GM12878 (cell line): ENCODE data around the gene APBA3. TPM values are rescaled to one million over a fixed set of nuclear protein-coding genes. Genes with fewer than 3 reads are reported as not detected.

Source experiments
- CEBPB ChIP-seq, 2 experiments: fragments of 150-350 bp in 1 of 2; IDR thresholded peaks; 2 replicates each; pipeline ENCODE4 v1.6.1; 2012 to 2014; ENCODE audit warnings: low read depth in 2 of 2, low read length in 2 of 2, borderline replicate concordance in 1 of 2, inconsistent platforms in 1 of 2
- CHD2 ChIP-seq: IDR thresholded peaks from 2 replicates; pipeline ENCODE4 v1.6.1; 2011; ENCODE audit warnings: low read depth, low read length, improper control_type of control experiment, borderline replicate concordance
- CTCF ChIP-seq, 3 experiments: IDR thresholded peaks in 2 of 3; conservative IDR thresholded peaks in 1 of 3; 2 replicates each; pipeline ENCODE4 v1.5.1; 2011; ENCODE audit warnings: low read depth in 3 of 3, low read length in 3 of 3, mild to moderate bottlenecking in 3 of 3, control low read depth in 2 of 3, moderate library complexity in 2 of 3, inconsistent platforms in 1 of 3, mixed read lengths in 1 of 3; ENCODE audit not compliant: control insufficient read depth in 2 of 3, insufficient read depth in 1 of 3; ENCODE audit errors: extremely low read depth in 1 of 3
- CUX1 ChIP-seq: IDR thresholded peaks from 2 replicates; pipeline ENCODE4 v1.6.1; 2012; ENCODE audit warnings: improper control_type of control experiment, low read depth, low read length; ENCODE audit not compliant: insufficient replicate concordance
- EP300 ChIP-seq, 2 experiments: fragments of 150-350 bp in 1 of 2; IDR thresholded peaks; 2 replicates each; pipeline ENCODE4 v1.6.1; 2011 to 2012; ENCODE audit warnings: low read depth in 2 of 2, low read length in 2 of 2, borderline replicate concordance in 1 of 2, improper control_type of control experiment in 1 of 2, inconsistent platforms in 1 of 2; ENCODE audit not compliant: control insufficient read depth in 1 of 2
- IKZF1 ChIP-seq: fragments of 450-650 bp; conservative IDR thresholded peaks from 2 replicates; pipeline ENCODE4 v1.6.1; 2017; ENCODE audit warnings: antibody characterized with exemption, mild to moderate bottlenecking
- KDM1A ChIP-seq: fragments of 200-600 bp; sonication (generic); IDR thresholded peaks from 2 replicates; pipeline ENCODE4 v1.6.1; 2016; ENCODE audit warnings: borderline replicate concordance
- MEF2A ChIP-seq: IDR thresholded peaks from 2 replicates; pipeline ENCODE4 v1.6.1; 2011; ENCODE audit warnings: low read depth, mild to moderate bottlenecking, low read length, moderate library complexity; ENCODE audit not compliant: insufficient read depth
- MYC ChIP-seq: IDR thresholded peaks from 2 replicates; pipeline ENCODE4 v1.6.1; 2011; ENCODE audit warnings: mild to moderate bottlenecking, low read length, moderate library complexity, inconsistent platforms; ENCODE audit not compliant: insufficient read depth, insufficient replicate concordance, insufficient read length, severe bottlenecking
- NFYA ChIP-seq: IDR thresholded peaks from 2 replicates; pipeline ENCODE4 v1.6.1; 2011; ENCODE audit warnings: low read depth, mild to moderate bottlenecking, low read length, improper control_type of control experiment, borderline replicate concordance
- NR2C1 ChIP-seq: fragments of 450-650 bp; IDR thresholded peaks from 2 replicates; pipeline ENCODE4 v1.6.1; 2017; ENCODE audit warnings: antibody characterized with exemption, mild to moderate bottlenecking, moderate library complexity
- NR2C2 ChIP-seq: IDR thresholded peaks from 2 replicates; pipeline ENCODE4 v1.6.1; 2011; ENCODE audit warnings: borderline replicate concordance, low read depth; ENCODE audit not compliant: control insufficient read depth, insufficient read length
- RELA ChIP-seq: fragments of 450-650 bp; IDR thresholded peaks from 2 replicates; pipeline ENCODE4 v1.8.0; 2014; ENCODE audit warnings: borderline replicate concordance; ENCODE audit not compliant: partially characterized antibody
- RELB ChIP-seq: fragments of 450-650 bp; IDR thresholded peaks from 2 replicates; pipeline ENCODE4 v1.6.1; 2017; ENCODE audit warnings: low read depth, mild to moderate bottlenecking, moderate library complexity
- SPI1 ChIP-seq: IDR thresholded peaks from 2 replicates; pipeline ENCODE4 v1.6.1; 2011; ENCODE audit warnings: low read depth, mild to moderate bottlenecking, low read length, moderate library complexity, borderline replicate concordance; ENCODE audit not compliant: insufficient read depth
- SREBF1 ChIP-seq: IDR thresholded peaks from 2 replicates; pipeline ENCODE4 v1.6.1; 2012; ENCODE audit warnings: mild to moderate bottlenecking, low read length
- TAF1 ChIP-seq: IDR thresholded peaks from 2 replicates; pipeline ENCODE4 v1.6.1; 2011; ENCODE audit warnings: mild to moderate bottlenecking, low read depth, low read length, borderline replicate concordance
- ZNF217 ChIP-seq: fragments of 450-650 bp; IDR thresholded peaks from 2 replicates; pipeline ENCODE4 v1.6.1; 2017; ENCODE audit warnings: antibody characterized with exemption, mild to moderate bottlenecking
- ZNF622 ChIP-seq: fragments of 450-650 bp; IDR thresholded peaks from 2 replicates; pipeline ENCODE4 v1.6.1; 2017; ENCODE audit warnings: mild to moderate bottlenecking, inconsistent platforms
- polyA plus RNA-seq, 11 experiments: library from polyadenylated mRNA; depleted of rRNA in 4 of 11; unstranded in 6 of 11; stranded (reverse) in 5 of 11; fragments of >200 nt; fragmentation: Nextera tagmentation in 4 of 11; fragmentation: Illumina TruSeq in 1 of 11; extraction: Ambion mirVana in 4 of 11; extraction: Trizol in 1 of 11; gene quantifications; 1 replicate in 1 of 11; 2 replicates in 10 of 11; pipeline versions ENCODE4 v1.2.1 to v1.2.3, GENCODE V29; 2011 to 2016; ENCODE audit warnings: inconsistent platforms in 2 of 11, missing spikeins in 2 of 11, low read depth in 1 of 11
- total RNA-seq, 4 experiments: library from RNA; depleted of rRNA in 3 of 4; stranded (reverse); fragments of >200 nt in 3 of 4; fragmentation: Illumina TruSeq in 1 of 4; extraction: Trizol in 1 of 4; gene quantifications; 2 replicates each; pipeline versions ENCODE4 v1.2.1 to v1.2.3, GENCODE V29; 2013 to 2021

The APBA3 gene
- total and polyA plus RNA-seq, 10 of the 15 experiments (the other 5 are each of a cell fraction or from before 2014, with no cell fraction given), result 0.31 to 36.4 (median 18.3) TPM

GRCh38 chr19:3721131-3721886 lies 40.2 kb downstream of the APBA3 start (continued):
- TF ChIP-seq CTCF (IDR thresholded peaks at IDR 0.05 in 2 of 3, conservative IDR thresholded peaks at IDR 0.05 in 1 of 3; ENCODE audit: control insufficient read depth in 2 of 3, extremely low read depth in 1 of 3, insufficient read depth in 1 of 3, low read depth in 3 of 3, low read length in 3 of 3), result 0 out of 6 replicates have a peak, but pooled peaks of 1 of the 3 experiments have one; percentile 2
- TF ChIP-seq EP300 (IDR thresholded peaks at IDR 0.05; ENCODE audit: borderline replicate concordance in 1 of 2, control insufficient read depth in 1 of 2, low read depth in 2 of 2, low read length in 2 of 2), result no peak
- TF ChIP-seq ZNF622, result no peak
- no peak for TF ChIP-seq SREBF1
- no peak for TF ChIP-seq SPI1
- peak; percentile 48; the same call in 1 of the 2 replicates for TF ChIP-seq NR2C1
- TF ChIP-seq CEBPB (IDR thresholded peaks at IDR 0.05; ENCODE audit: borderline replicate concordance in 1 of 2, low read depth in 2 of 2, low read length in 2 of 2), result no peak
- no peak for TF ChIP-seq MYC
- no peak for TF ChIP-seq TAF1
- TF ChIP-seq IKZF1, result peak; percentile 50
- TF ChIP-seq RELB, result peak; percentile 94
- TF ChIP-seq ZNF217, result 0 out of 2 replicates have a peak, but pooled peaks have one; percentile 35
- TF ChIP-seq CHD2, result 0 out of 2 replicates have a peak, but pooled peaks have one; percentile 28
- no peak for TF ChIP-seq RELA
- no peak for TF ChIP-seq NFYA
- TF ChIP-seq NR2C2, result no peak
- no peak for TF ChIP-seq KDM1A
- TF ChIP-seq CUX1, result no peak
- no peak for TF ChIP-seq MEF2A
